Activated T-cell treated with anti-CD3 and anti-CD28 coated beads, Interleukin-2, amount 50 U/mL, for 24 hours (primary cell): Measurements from ENCODE around the gene RPS15.
A peak's percentile ranks its signal among the peaks of the same experiment; 100 is the strongest.
"Not testable (repeated sequence)": the region's sequence is repeated elsewhere in the genome, so short reads cannot be mapped to it uniquely, and the experiment has no call there.

ENCODE experiments used
- DNase-seq: peaks from one replicate; pipeline ENCODE4 v3.0.0-alpha.2; 2020
- H3K27ac Mint-ChIP-seq: 2 replicates; pipeline ENCODE4 v1.8.0; 2020; ENCODE audit warnings: mild to moderate bottlenecking, mixed read lengths
- H3K27me3 Mint-ChIP-seq: 2 replicates; pipeline ENCODE4 v1.8.0; 2020; ENCODE audit warnings: mixed read lengths
- H3K36me3 Mint-ChIP-seq: 2 replicates; pipeline ENCODE4 v1.8.0; 2020; ENCODE audit warnings: low read depth, mixed read lengths
- H3K4me1 Mint-ChIP-seq: 2 replicates; pipeline ENCODE4 v1.8.0; 2020; ENCODE audit warnings: low read depth, mixed read lengths
- H3K4me3 Mint-ChIP-seq: 2 replicates; pipeline ENCODE4 v1.8.0; 2020; ENCODE audit warnings: mild to moderate bottlenecking, moderate library complexity, mixed read lengths
- H3K9me3 Mint-ChIP-seq: 2 replicates; pipeline ENCODE4 v1.8.0; 2020; ENCODE audit warnings: mixed read lengths

RPS15 gene

DNA sequence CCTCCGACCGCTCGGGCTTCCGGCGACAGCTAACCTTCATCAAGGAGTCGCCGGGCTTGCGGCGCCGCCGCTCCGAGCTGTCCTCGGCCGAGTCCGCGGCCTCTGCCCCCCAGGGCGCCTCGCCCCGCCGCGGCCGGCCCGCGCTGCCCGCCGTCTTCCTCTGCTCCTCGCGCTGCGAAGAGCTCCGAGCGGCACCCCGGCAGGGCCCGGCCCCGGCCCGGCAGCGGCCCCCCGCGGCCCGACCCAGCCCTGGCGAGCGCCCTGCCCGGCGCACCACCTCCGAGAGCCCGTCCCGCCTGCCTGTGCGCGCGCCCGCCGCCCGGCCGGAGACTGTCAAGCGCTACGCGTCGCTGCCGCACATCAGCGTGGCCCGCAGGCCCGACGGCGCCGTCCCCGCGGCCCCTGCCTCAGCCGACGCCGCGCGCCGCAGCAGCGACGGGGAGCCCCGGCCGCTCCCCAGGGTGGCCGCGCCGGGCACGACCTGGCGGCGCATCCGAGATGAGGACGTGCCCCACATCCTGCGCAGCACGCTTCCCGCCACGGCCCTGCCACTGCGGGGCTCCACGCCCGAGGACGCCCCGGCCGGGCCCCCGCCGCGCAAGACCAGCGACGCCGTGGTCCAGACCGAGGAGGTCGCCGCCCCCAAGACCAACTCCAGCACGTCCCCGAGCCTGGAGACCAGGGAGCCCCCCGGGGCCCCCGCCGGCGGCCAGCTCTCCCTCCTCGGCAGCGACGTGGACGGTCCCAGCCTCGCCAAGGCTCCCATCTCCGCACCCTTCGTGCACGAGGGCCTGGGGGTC, 31.3 kb downstream of the RPS15 start:
- H3K9me3 Mint-ChIP-seq = no peaks in the 10 kb centered on the region
- peak; percentile 62 for DNase-seq
- no peak overlapping the region for H3K27ac Mint-ChIP-seq
- H3K4me1 Mint-ChIP-seq = peaks cover 19% of the 10 kb centered on the region
- no peak overlapping the region for H3K4me3 Mint-ChIP-seq
- H3K27me3 Mint-ChIP-seq = peaks cover 13% of the 10 kb centered on the region
- peaks cover 4% of the 10 kb centered on the region for H3K36me3 Mint-ChIP-seq

DNA sequence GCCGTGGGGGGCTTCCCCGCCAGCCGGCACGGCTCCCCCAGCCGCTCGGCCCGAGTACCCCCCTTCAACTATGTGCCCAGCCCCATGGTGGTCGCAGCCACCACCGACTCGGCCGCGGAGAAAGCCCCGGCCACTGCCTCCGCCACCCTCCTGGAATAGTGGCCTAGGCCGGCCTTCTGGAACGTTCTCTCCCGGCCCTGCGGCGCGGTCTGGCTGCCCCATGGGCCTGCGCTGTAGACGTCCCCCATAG, 31.8 kb downstream of the RPS15 start:
- H3K27ac Mint-ChIP-seq = peak overlapping the region; percentile 82
- peaks cover 19% of the 10 kb centered on the region for H3K4me1 Mint-ChIP-seq
- peaks cover 11% of the 10 kb centered on the region for H3K27me3 Mint-ChIP-seq

DNA sequence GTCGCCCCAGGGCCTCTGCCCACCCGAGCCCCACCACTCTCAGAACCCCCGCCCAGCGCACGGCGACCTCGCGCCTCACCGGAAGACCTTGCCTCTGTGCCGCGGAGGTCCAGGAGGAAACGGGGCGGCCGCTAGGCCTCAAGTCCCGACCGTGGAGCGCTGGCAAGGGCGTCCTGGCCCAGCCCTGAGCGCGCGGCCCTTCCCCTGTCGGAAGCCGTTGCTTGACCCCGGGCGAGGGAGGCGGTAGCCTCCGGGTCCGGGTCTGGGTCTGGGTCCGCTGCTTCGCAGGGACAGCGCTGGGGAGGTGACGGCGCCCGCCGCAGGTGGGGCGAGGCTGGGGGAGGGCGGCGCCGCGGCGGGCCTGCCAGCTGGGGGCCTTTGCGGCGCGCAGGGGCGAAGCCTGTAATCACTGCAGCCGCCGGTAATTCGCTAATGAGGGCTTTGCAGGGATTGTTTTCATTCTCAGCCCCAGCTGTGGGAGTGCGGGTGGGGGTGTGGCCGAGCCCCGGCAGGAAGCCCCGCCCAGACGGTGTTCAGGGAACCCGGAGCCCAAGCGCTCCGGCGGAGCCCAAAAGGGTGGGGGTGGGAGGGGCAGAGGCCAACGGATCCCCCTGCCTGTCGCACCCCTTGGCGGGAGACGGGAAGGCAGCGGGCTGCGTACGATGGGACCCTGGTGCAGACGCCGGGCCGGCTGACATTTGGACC, 32.3 kb downstream of the RPS15 start:
- peak; percentile 84 for DNase-seq

More for the DNA sequence above, 31.8 kb downstream of the RPS15 start:
- no peak for DNase-seq
- Mint-ChIP-seq H3K9me3 (no peaks in the 10 kb centered on the region), H3K4me3 (peak overlapping the region; percentile 44), H3K36me3 (peaks cover 6% of the 10 kb centered on the region)

DNA sequence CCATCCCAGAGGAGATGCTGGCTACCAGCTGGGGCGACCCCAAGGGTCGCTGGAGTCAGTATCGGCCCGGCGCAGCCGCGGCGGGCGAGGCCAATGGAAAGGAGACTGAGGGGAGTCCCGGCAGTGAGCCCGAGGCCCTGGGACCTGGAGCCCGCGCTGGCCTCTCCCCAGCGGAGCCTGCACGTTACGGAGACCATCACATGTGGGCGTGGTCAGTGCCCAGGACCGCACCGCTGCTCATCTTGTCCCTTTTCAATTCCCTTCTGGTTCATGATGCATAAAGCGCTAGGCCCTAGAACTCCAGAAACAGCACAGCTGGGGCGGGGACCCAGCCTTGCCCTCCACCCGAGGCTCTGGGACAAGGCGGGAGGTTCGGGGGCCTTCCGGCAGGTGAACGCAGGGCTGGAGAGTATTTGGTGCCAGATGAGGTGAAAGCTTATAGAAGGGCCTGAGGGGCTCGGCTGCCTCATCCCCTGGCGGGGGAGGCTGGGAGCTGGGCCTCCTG, 32.9 kb downstream of the RPS15 start:
- H3K27me3 Mint-ChIP-seq = peaks cover 11% of the 10 kb centered on the region
- peaks cover 16% of the 10 kb centered on the region for H3K36me3 Mint-ChIP-seq
- peak overlapping the region; percentile 46 for H3K4me3 Mint-ChIP-seq
- no peaks in the 10 kb centered on the region for H3K9me3 Mint-ChIP-seq
- peaks cover 23% of the 10 kb centered on the region for H3K4me1 Mint-ChIP-seq
- no peak overlapping the region for H3K27ac Mint-ChIP-seq
- peak; percentile 56 for DNase-seq

More for the DNA sequence above, 32.3 kb downstream of the RPS15 start:
- Mint-ChIP-seq H3K4me3 (peak overlapping the region; percentile 46), H3K9me3 (no peaks in the 10 kb centered on the region), H3K36me3 (peaks cover 11% of the 10 kb centered on the region), H3K27me3 (peaks cover 11% of the 10 kb centered on the region), H3K4me1 (peaks cover 19% of the 10 kb centered on the region), H3K27ac (peak overlapping the region; percentile 82)

DNA sequence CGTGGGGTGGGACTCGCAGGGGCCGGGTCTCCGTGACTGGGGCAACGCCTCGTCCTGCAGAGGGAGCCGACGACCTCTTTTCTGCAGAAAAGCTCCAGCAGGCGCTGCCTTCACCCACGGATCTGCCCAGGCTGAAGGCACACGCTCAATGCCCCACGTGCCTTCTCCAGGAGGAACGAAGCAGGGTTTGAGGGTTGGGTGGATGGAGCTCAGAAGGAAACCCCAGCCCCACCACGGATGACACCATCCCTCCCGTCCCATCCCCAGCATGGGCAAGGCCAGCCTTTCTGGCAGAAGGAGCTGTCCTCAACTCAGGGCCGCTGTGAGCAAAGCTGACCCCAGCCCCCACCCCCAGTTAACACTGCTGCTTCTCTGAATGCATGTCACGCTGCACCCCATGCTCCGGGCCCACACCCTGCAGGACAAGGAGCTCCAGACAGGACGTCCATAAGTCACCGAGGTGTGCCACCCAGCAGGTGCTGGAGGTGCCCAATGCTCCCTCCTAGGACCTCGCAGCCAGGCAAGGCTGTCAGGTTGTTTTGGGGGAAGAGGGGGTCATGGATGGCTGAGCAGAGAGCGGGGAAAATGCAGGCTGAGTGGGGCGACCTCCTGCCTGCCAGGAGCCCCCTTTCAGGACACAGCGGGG, 33.4 kb downstream of the RPS15 start:
- DNase-seq = no peak
- H3K4me3 Mint-ChIP-seq = peak overlapping the region; percentile 46
- no peaks in the 10 kb centered on the region for H3K9me3 Mint-ChIP-seq
- no peak overlapping the region for H3K27ac Mint-ChIP-seq
- H3K36me3 Mint-ChIP-seq = peaks cover 22% of the 10 kb centered on the region
- peaks cover 28% of the 10 kb centered on the region for H3K4me1 Mint-ChIP-seq
- H3K27me3 Mint-ChIP-seq = peaks cover 9% of the 10 kb centered on the region

DNA sequence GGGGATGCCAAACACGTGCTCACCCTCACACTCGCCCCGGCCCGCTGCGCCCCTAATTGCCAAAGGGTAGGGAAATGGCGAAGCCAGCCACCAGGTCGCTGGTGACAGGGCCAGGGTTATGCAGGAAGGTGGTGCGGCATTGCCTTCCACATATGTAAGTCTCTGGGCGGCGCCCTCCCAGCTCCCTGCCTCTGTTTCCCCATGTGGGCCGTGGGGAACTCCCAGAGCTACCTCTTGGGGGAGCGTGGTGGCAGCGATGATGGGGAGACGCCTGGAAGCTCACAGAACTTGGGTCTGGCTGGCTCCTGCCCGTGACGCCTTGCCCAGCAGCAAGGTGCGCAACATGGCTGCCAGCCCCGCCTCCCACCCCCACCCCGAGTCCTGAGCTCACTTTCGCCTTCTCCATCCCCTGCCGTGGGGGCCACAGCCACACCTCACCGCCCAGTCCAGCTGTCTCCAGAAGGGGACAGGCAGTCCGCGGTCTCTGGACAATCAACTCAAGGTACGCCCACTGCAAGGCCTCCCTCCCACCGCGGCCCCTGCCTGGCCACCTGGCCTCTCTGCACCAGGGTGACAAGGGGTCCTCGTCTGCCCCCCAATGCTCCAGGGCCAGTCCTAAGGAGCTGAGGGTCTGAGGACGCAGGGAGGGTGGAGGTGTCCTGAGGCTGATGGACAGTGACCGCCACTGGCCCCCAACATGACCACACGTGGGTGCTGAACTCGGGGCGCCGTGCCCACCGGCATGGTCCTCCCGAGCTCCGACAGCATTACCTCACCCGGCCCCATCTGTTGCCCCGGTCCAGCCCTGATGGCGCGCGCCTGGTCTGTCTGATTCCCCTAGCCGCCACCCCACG, 34.3 kb downstream of the RPS15 start:
- H3K4me1 Mint-ChIP-seq = peaks cover 36% of the 10 kb centered on the region
- H3K4me3 Mint-ChIP-seq = no peak overlapping the region
- no peaks in the 10 kb centered on the region for H3K9me3 Mint-ChIP-seq
- peaks cover 30% of the 10 kb centered on the region for H3K36me3 Mint-ChIP-seq
- H3K27ac Mint-ChIP-seq = no peak overlapping the region
- peaks cover 6% of the 10 kb centered on the region for H3K27me3 Mint-ChIP-seq
- no peak for DNase-seq

DNA sequence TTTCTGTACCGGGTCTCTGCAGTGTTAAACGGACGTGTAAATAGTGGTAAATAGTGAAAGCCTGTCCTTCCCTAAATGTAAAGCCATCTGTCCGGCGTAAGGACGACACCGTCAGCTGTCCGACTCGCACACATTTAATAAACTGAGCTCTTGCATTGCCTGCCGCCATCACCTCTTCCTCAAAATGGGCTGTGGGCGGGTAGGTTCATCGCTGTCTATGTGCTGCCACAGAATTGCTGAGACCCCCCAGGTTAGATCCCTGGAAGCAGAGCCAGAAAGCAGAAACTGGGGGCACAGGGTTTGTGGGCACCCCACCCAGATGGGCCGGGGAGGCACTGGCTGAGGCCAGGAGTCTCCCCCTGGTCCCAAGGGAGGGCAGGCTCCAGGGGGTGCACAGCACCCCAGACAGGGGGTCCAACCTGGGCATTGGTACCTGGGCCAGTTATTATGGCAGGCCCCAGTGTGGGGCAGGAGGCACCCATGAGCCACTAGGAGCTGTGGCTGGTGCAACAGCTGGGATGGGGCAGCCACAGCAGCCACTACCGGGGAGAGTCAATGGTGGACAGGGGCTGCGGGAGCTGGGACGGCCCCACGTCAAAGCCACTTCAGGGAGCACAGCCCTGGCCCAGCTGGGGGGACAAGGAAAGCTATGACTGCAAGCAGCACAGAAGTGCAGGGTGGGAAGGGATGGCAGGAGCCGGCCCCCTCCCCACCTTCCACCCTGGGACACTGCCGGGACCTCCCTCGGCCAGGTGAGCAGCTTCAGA, 35.1 kb downstream of the RPS15 start:
- Mint-ChIP-seq H3K36me3 (peaks cover 33% of the 10 kb centered on the region), H3K9me3 (no peaks in the 10 kb centered on the region), H3K27ac (no peak overlapping the region), H3K27me3 (peaks cover 4% of the 10 kb centered on the region), H3K4me3 (no peak overlapping the region), H3K4me1 (peaks cover 40% of the 10 kb centered on the region)
- DNase-seq = no peak

DNA sequence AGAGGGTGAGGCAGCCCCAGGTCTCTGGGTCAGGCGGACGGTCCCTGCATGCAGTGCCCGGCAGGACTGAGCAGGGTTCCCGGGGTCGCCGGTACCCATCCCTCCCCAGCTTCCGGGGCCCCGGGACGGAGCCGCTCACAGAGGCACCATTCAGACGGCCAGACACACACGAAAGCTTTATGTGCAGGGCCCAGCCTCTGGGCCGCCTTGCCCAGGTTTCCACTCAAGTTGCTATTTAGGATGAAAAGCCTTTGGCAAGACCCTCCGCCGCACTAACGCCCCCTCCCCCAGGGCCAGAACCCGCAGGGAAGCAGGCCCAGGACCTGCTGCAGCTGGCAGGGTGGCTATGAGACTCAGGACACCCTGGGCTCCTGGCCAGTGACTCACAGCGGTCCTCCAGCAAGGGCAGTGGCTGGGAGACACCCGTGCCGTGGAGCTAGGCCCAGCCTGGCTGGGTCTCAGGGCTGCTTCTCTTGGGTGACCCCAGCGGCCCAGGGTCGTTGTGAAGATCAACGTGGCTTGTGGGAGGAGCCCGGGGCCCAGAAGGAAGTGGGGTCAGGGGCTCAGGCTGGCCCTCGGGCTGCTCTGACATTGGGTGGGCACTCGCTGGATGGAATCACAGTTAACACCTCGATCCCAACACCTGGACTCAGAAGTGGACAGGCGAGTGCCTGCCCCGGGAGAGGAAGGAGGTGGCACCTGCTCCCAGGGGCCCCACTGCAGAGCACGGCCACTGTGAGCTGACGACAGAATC, 36.0 kb downstream of the RPS15 start:
- Mint-ChIP-seq H3K36me3 (peaks cover 36% of the 10 kb centered on the region), H3K4me3 (no peak overlapping the region), H3K27ac (no peak overlapping the region), H3K4me1 (peaks cover 43% of the 10 kb centered on the region), H3K27me3 (peaks cover 3% of the 10 kb centered on the region), H3K9me3 (no peaks in the 10 kb centered on the region)
- DNase-seq = no peak

DNA sequence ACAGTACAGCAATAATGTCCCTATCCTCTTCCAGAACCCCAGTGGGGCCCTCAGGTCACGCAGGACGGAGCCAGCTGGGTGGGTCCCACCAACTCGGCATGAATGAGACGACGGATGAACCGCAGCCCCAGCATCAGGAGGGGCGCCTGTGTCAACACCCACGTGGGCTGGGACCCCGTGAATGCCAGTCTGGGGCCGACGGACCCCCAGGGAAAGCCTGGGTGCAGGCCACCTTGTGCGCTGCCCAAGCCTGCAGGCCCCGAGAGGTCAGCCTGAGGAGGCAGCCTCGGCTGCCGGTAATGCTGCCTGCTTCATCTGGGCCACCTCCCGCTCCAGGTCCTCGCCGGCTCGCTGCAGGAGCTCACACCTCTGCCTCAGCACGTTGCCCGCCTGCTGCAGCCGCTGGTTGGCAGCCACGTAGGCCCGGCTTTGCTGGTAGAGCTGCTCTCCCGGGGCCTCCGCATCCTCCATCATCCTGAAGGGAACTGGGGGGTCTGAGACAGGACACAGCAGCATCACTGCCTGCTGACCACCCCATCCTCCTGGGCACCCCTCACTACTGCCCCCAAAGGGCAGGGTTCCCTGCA, 36.7 kb downstream of the RPS15 start:
- Mint-ChIP-seq H3K36me3 (peaks cover 38% of the 10 kb centered on the region), H3K4me1 (peaks cover 46% of the 10 kb centered on the region), H3K27ac (no peak overlapping the region), H3K4me3 (no peak overlapping the region), H3K9me3 (no peaks in the 10 kb centered on the region), H3K27me3 (peaks cover 3% of the 10 kb centered on the region)
- no peak for DNase-seq

DNA sequence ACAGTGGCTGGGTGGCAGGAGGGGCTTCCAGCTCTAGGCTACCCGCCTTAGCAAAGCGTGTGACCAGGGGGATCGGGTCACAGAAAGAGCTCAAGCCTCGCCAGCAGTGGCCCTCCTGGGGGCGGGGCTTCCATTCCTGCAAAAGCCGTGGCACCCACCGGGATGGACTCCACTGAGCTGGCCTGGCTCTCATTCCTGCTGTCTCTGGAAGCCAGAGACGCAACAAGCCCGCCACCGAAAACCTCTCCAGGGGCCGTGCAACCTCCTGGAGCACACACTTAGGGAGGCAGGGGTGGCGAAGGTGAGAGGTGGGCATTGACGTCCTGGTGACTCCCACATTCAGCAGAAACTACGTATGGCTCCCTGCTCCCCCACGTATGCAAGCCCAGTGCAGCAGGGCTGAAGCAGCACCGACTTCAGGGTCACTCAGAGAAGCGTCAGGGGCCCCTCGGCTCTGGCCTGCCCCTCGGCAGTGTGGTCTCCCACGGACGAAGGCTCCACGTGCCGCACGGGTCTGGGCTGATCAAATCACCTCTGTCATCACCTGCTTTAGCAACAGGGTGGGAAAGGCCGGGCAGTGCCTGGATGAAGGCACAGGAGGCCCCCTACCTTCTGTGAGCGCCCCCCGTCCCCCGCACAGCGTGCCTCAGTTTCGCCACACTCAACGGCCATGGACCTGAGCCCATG, 37.7 kb downstream of the RPS15 start:
- Mint-ChIP-seq H3K36me3 (peaks cover 38% of the 10 kb centered on the region), H3K4me3 (no peak overlapping the region), H3K4me1 (peaks cover 42% of the 10 kb centered on the region), H3K27me3 (no peaks in the 10 kb centered on the region), H3K9me3 (no peaks in the 10 kb centered on the region), H3K27ac (no peak overlapping the region)
- no peak for DNase-seq

DNA sequence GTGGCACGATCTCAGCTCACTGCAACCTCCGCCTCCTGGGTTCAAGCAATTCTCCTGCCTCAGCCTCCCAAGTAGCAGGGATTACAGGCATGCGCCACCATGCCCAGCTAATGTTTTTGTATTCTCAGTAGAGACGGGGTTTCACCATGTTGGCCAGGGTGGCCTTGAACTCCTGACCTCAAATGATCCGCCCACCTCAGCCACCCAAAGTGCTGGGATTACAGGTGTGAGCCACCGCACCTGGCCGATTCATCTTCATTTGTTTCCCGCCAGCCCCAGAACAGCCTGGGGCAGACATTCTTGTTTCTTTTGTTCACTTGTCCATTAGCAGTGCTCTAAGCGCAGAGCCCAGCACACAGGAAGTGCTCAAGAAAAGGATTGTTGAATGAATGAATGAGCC, 38.9 kb downstream of the RPS15 start:
- peaks cover 38% of the 10 kb centered on the region for H3K36me3 Mint-ChIP-seq
- DNase-seq, H3K27me3 Mint-ChIP-seq: not testable (repeated sequence)

DNA sequence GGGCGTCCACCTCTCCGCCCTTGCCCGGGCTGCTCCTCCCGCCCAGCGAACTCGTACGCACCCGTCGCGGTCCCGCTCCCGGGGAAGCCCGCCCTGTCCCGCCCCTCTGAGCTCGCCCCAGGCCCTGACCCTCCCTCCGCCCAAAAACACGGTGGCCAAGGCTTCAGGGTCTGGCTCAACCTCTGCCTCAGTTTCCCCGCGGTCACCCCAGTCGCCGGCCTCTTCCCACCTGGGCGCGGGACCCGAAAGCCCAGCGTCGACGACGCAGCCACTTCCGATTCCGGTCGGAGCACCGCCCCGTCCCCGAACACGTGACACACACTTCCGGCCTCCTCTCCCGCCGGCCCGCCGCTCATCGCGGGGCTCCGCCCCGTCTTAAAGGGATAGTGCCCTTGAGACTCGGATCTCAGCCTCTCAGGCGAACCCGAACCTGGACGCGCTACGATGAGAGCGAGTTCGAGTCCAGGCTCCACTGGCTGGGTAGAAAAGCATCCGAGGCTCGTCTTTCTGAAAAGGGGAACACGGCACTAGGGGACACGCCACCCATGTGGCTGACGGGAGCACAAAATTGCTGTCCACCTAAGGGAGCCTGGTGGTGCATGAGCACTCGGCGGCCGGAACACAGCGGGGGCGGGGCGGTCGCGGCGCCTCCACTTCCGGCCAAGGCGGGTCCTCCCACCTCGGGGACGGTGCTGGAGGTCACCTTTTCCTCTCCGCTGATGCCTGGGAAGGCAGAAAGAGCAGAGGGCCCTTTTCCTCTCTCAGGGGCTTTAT, 40.9 kb downstream of the RPS15 start, which contains the start of gene C19orf25:
TSS of gene C19orf25 (minus strand) at position 282 of the 774 bp plus-strand sequence. CDS start 312 bp downstream, outside the sequence.
- Mint-ChIP-seq H3K27me3 (no peaks in the 10 kb centered on the region), H3K9me3 (no peaks in the 10 kb centered on the region), H3K4me3 (peak within 1 kb of the TSS; percentile 99), H3K36me3 (peaks cover 36% of the 10 kb centered on the region), H3K27ac (peak within 1 kb of the TSS; percentile 96), H3K4me1 (peaks cover 29% of the 10 kb centered on the region)
- peak; percentile 95 for DNase-seq

More for the DNA sequence above, 38.9 kb downstream of the RPS15 start:
- H3K9me3 Mint-ChIP-seq = not testable (repeated sequence)
- peak overlapping the region; percentile 44 for H3K27ac Mint-ChIP-seq
- H3K4me1 Mint-ChIP-seq = peaks cover 33% of the 10 kb centered on the region
- peak overlapping the region; percentile 51 for H3K4me3 Mint-ChIP-seq
